DOHH2 (cell line): ENCODE data around the gene DUSP1.

Experiments
- H3F3A ChIP-seq: fragments of 200-600 bp; sonication (generic), shearing (Covaris generic); 2 replicates; pipeline ENCODE4 v1.6.0; 2016; ENCODE audit warnings: antibody characterized with exemption, mild to moderate bottlenecking; ENCODE audit not compliant: control insufficient read depth, insufficient read depth
- H3K27ac ChIP-seq: fragments of 200-600 bp; sonication (generic); 2 replicates; pipeline ENCODE4 v1.5.1; 2014; ENCODE audit warnings: low read depth, mild to moderate bottlenecking, low read length, moderate library complexity
- H3K27me3 ChIP-seq: fragments of 200-600 bp; sonication (generic); 2 replicates; pipeline ENCODE4 v1.6.1; 2014; ENCODE audit warnings: mild to moderate bottlenecking, low read length, mixed read lengths; ENCODE audit not compliant: control insufficient read depth
- H3K36me3 ChIP-seq: fragments of 200-600 bp; sonication (generic); 2 replicates; pipeline ENCODE4 v1.6.1; 2014; ENCODE audit warnings: mild to moderate bottlenecking, low read length, moderate library complexity, mixed read lengths; ENCODE audit not compliant: control insufficient read depth
- H3K4me1 ChIP-seq: fragments of 200-600 bp; sonication (generic); 2 replicates; pipeline ENCODE4 v1.6.1; 2014; ENCODE audit warnings: mild to moderate bottlenecking, low read length, mixed read lengths; ENCODE audit not compliant: control insufficient read depth
- H3K4me2 ChIP-seq: fragments of 200-600 bp; sonication (generic); 2 replicates; pipeline ENCODE4 v1.6.0; 2014; ENCODE audit warnings: mild to moderate bottlenecking, low read length, moderate library complexity
- H3K4me3 ChIP-seq: fragments of 200-600 bp; sonication (generic); 2 replicates; pipeline ENCODE4 v1.5.1; 2014; ENCODE audit warnings: mild to moderate bottlenecking, low read length, mixed read lengths
- H3K79me2 ChIP-seq: fragments of 200-600 bp; sonication (generic); 2 replicates; pipeline ENCODE4 v1.6.1; 2014; ENCODE audit warnings: mild to moderate bottlenecking, low read length, mixed read lengths; ENCODE audit not compliant: control insufficient read depth
- H3K9me2 ChIP-seq: fragments of 200-600 bp; sonication (generic); replicated peaks from 2 replicates; pipeline ENCODE4 v1.6.1; 2014; ENCODE audit warnings: mild to moderate bottlenecking, low read length, mixed read lengths; ENCODE audit not compliant: control insufficient read depth
- H3K9me3 ChIP-seq: fragments of 200-600 bp; sonication (generic); 2 replicates; pipeline ENCODE4 v1.6.1; 2014; ENCODE audit warnings: antibody characterized with exemption, low read length, mixed read lengths; ENCODE audit not compliant: control insufficient read depth, insufficient read depth
- H4K20me1 ChIP-seq: fragments of 200-600 bp; sonication (generic); 2 replicates; pipeline ENCODE4 v1.6.0; 2014; ENCODE audit warnings: low read depth, mild to moderate bottlenecking, antibody characterized with exemption, low read length, moderate library complexity; ENCODE audit not compliant: control insufficient read depth, insufficient read depth
- CTCF ChIP-seq: fragments of 200-600 bp; sonication (generic); IDR thresholded peaks from one replicate; pipeline ENCODE4 v1.5.1; 2014; ENCODE audit warnings: antibody characterized with exemption, mild to moderate bottlenecking, low read depth, low read length; ENCODE audit not compliant: poor library complexity, severe bottlenecking
- EZH2phosphoT487 ChIP-seq: fragments of 200-600 bp; sonication (generic); IDR thresholded peaks from 2 replicates; pipeline ENCODE4 v1.6.1; 2017; ENCODE audit warnings: borderline replicate concordance, mild to moderate bottlenecking, antibody characterized with exemption, low read length, moderate library complexity, mixed read lengths

Gene DUSP1

GRCh38 chr5:172797771-172798191 is 26.8 kb upstream of the DUSP1 start:
- no peak overlapping the region for H3K4me3 ChIP-seq
- no peaks in the 10 kb centered on the region for H3K4me1 ChIP-seq
- H3K9me2 ChIP-seq: no peaks in the 10 kb centered on the region
- no peak overlapping the region for H3K27ac ChIP-seq
- no peaks in the 10 kb centered on the region for H3F3A ChIP-seq
- H3K36me3 ChIP-seq: no peaks in the 10 kb centered on the region
- H4K20me1 ChIP-seq: no peaks in the 10 kb centered on the region
- H3K79me2 ChIP-seq: no peaks in the 10 kb centered on the region
- TF ChIP-seq EZH2phosphoT487 (no peak), CTCF (no peak)
- no peak overlapping the region for H3K4me2 ChIP-seq
- peaks cover 12% of the 10 kb centered on the region; the same call in 1 of the 2 replicates for H3K27me3 ChIP-seq
- no peaks in the 10 kb centered on the region for H3K9me3 ChIP-seq

- TF ChIP-seq CTCF (no peak), EZH2phosphoT487 (no peak)
- Histone ChIP-seq H3K4me2 (no peak overlapping the region), H3K4me1 (no peaks in the 10 kb centered on the region), H3K36me3 (no peaks in the 10 kb centered on the region), H3K79me2 (no peaks in the 10 kb centered on the region), H4K20me1 (no peaks in the 10 kb centered on the region), H3K27ac (no peak overlapping the region), H3F3A (no peaks in the 10 kb centered on the region), H3K9me2 (no peaks in the 10 kb centered on the region), H3K4me3 (no peak overlapping the region), H3K27me3 (peaks cover 13% of the 10 kb centered on the region; the same call in 1 of the 2 replicates), H3K9me3 (no peaks in the 10 kb centered on the region)
Measured at GRCh38 chr5:172796306-172796705, 25.3 kb upstream of the DUSP1 start.

DNA sequence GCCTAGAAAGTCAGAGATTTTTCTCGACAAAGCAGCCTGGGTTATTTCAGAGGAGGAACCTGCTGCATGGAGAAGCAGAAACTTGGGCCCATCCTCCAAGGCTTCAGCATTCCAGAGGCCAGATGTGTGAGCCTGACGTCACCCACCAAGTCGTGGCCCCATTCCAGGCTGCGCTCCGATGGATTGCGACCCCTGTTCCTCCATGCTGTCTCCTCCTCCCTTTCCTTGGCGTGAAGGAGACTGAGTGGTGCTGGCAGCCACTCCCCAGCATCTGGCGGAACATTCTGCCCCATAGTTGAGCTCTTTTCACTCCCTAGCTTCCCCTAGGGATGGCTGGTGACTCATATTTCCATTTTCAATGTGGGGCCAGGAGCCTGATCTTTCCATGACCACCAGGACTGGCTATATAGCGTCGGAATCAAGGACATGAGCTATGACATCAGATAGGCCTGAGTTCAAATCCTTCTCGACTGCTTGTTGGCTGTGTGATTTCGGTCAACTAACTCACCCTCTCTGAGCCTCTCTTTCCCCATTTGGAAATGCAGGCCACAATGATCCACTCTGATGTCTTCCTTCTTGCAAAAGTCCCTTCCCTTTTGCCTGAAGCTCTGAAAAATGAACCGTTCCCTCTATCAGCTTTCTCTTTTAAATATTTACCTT is 24.5 kb upstream of the DUSP1 start:
- Histone ChIP-seq H3K36me3 (no peaks in the 10 kb centered on the region), H3K79me2 (no peaks in the 10 kb centered on the region), H3K4me3 (no peak overlapping the region), H3K27me3 (peaks cover 13% of the 10 kb centered on the region; the same call in 1 of the 2 replicates), H3F3A (no peaks in the 10 kb centered on the region), H3K4me1 (no peaks in the 10 kb centered on the region), H4K20me1 (no peaks in the 10 kb centered on the region), H3K4me2 (no peak overlapping the region), H3K27ac (no peak overlapping the region), H3K9me3 (no peaks in the 10 kb centered on the region), H3K9me2 (no peaks in the 10 kb centered on the region)
- TF ChIP-seq EZH2phosphoT487: no peak
- TF ChIP-seq CTCF: no peak
